GM18526 (cell line): Measurements from ENCODE around the gene PRMT3.

Experiments used
- POLR2A ChIP-seq: IDR thresholded peaks from 3 replicates; pipeline ENCODE4 v1.6.1; 2011; ENCODE audit not compliant: insufficient read length; ENCODE audit errors: extremely low read depth

PRMT3 gene

GRCh38 chr11:20470348-20470747 is 82.8 kb downstream of the PRMT3 start:
- TF ChIP-seq POLR2A: no peak

- no peak for TF ChIP-seq POLR2A
Measured at GRCh38 chr11:20474176-20474881, 86.8 kb downstream of the PRMT3 start.

- no peak for TF ChIP-seq POLR2A
Measured at GRCh38 chr11:20474882-20475517, 87.5 kb downstream of the PRMT3 start.

DNA sequence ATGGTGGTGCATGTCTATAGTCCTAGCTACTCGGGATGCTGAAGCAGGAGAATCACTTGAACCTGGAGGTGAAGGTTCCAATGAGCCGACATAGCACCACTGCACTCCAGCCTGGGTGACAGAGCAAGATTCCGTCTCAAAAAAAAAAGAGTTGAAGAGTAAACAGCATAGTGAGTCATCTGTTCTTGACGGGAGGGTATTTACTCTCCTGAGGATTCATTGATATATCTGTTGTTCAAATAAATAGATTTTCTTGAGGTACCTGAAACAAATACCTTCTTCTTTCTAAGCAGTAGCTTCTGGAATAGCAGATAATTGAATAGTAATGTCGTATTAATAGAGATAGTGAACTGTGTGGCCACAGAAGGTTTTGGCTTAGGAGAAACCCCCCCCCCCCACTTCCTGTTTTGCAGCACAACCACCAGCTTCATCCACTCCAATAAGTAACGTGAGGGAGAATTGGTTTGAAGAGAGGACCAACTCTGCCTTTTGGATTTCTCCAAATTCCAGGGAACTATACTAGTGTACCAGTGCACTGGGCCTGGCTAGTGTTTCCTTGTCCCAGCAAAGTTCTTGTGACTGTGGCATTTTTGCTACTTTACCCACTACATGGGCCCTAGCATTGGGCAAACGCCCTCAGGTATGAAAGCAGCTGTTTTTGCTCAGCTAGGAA is 90.0 kb downstream of the PRMT3 start:
- TF ChIP-seq POLR2A: no peak

GRCh38 chr11:20479513-20479912 is 92.0 kb downstream of the PRMT3 start:
- TF ChIP-seq POLR2A: no peak

GRCh38 chr11:20483931-20484330 is 96.4 kb downstream of the PRMT3 start:
- no peak for TF ChIP-seq POLR2A

GRCh38 chr11:20488352-20488751 is 100.8 kb downstream of the PRMT3 start:
- no peak for TF ChIP-seq POLR2A

- TF ChIP-seq POLR2A: no peak
Measured at GRCh38 chr11:20489948-20490347, 102.4 kb downstream of the PRMT3 start.

GRCh38 chr11:20493340-20493739 is 105.8 kb downstream of the PRMT3 start:
- TF ChIP-seq POLR2A: no peak

DNA sequence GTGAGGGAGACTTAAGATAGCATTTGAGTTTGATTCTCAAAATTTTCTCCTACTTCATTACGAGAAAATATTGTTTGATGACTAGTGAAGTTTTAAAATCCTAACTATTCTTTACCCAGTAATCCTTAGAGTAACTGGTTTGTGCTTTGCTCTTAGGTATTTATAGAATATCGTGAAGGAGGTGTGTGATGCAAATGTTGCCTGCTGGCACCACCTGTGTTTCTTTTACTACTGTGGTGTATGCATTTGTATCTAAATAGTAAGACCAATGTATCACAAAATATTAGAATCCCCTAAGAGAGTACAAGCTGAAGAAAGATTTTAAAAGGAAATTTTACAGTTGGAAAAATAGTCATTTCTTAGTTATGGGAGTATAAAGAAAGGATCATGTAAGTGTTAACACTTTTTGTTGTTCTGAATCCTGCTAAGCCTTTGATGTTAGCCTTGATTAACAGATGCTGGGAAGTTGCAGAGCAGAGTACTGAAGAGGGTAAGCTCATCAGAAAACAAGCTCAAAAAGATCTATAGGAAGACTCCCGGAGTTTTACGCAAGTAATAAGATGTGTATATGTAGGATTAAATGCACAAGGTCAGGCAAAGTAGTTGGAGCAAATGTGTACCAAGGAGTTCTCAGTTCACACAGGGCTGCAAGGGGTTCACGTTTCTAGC is 109.7 kb downstream of the PRMT3 start:
- no peak for TF ChIP-seq POLR2A

DNA sequence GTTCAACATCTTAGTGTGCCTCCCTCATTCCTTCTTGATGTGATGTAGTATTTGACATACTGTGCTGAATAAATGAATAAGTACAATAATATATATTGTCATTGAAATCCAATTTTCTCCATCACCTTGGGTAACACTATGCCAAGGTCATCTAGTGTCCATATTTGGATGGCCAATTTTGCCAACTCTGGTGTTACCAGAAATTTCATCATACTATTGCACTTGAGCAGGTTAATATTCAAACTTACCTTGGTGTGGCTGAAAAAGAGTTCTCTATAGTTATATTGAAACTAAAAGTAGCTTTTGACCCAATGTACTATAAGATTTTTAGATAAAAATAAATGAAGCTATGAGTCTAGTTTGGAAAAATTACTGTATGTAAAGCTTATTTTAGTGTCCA is 113.7 kb downstream of the PRMT3 start:
- TF ChIP-seq POLR2A: no peak

- TF ChIP-seq POLR2A: no peak
Measured at GRCh38 chr11:20501971-20502370, 114.5 kb downstream of the PRMT3 start.

DNA sequence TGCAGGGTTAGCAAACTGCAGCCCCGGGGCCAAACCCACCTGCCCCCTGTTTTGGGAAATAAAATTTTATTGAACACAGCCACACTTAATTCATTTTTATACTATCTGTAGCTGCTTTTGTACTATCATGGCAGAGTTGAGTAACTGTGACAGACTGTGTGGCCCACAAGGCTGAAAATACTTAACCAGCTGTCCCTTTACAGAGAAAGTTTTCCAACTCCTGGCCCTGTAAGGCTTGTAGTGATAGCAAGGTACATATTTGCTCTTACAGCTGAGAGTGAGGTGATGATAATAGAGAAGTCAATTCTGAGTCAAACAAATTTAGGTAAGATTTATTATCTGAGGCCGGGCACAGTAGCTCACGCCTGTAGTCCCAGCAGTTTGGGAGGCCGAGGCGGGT is 124.5 kb downstream of the PRMT3 start:
- no peak for TF ChIP-seq POLR2A

GRCh38 chr11:20512869-20513268 is 125.4 kb downstream of the PRMT3 start:
- TF ChIP-seq POLR2A: no peak

- TF ChIP-seq POLR2A: no peak
Measured at GRCh38 chr11:20518323-20518834, 130.9 kb downstream of the PRMT3 start.

- no peak for TF ChIP-seq POLR2A
Measured at GRCh38 chr11:20522536-20522935, 135.0 kb downstream of the PRMT3 start.
